Endothelial cell (in vitro differentiated cells): ENCODE measurements around the gene ERCC1. TPM values are rescaled to one million over a fixed set of nuclear protein-coding genes. Genes with fewer than 3 reads are reported as not detected.

Experiments
- DNase-seq: peaks from one replicate; pipeline ENCODE4 v3.0.0; 2021; ENCODE audit warnings: low spot score
- H3K27ac Mint-ChIP-seq: one replicate; pipeline ENCODE4 v1.8.0; 2021; ENCODE audit warnings: mixed read lengths, inconsistent platforms; ENCODE audit not compliant: unreplicated experiment
- H3K27me3 Mint-ChIP-seq: one replicate; pipeline ENCODE4 v1.8.0; 2021; ENCODE audit warnings: mild to moderate bottlenecking, moderate library complexity, mixed read lengths, inconsistent platforms; ENCODE audit not compliant: unreplicated experiment
- H3K36me3 Mint-ChIP-seq: one replicate; pipeline ENCODE4 v1.8.0; 2021; ENCODE audit warnings: mild to moderate bottlenecking, low read depth, mixed read lengths, inconsistent platforms; ENCODE audit not compliant: unreplicated experiment
- H3K4me1 Mint-ChIP-seq: one replicate; pipeline ENCODE4 v1.8.0; 2021; ENCODE audit warnings: mild to moderate bottlenecking, mixed read lengths, inconsistent platforms; ENCODE audit not compliant: unreplicated experiment
- H3K4me3 Mint-ChIP-seq: one replicate; pipeline ENCODE4 v1.8.0; 2021; ENCODE audit warnings: mild to moderate bottlenecking, mixed read lengths, inconsistent platforms; ENCODE audit not compliant: unreplicated experiment
- H3K9me3 Mint-ChIP-seq: one replicate; pipeline ENCODE4 v1.8.0; 2021; ENCODE audit warnings: mixed read lengths, inconsistent platforms; ENCODE audit not compliant: unreplicated experiment
- CTCF ChIP-seq: fragments of 200-600 bp; sonication (generic); IDR thresholded peaks from one replicate; pipeline ENCODE4 v1.5.0; 2021; ENCODE audit warnings: antibody characterized with exemption; ENCODE audit not compliant: unreplicated experiment
- total RNA-seq: library from RNA; stranded (reverse); fragmentation: NEBNext Ultra II Directional; extraction: Animal tissue kit (Norgen Biotek cat#: 25700); gene quantifications from one replicate; pipeline ENCODE4 v1.2.1, GENCODE V29; 2021; ENCODE audit not compliant: unreplicated experiment

Gene ERCC1
- total RNA-seq, 1 donor from 2014 or later, result 62.8 TPM

DNA sequence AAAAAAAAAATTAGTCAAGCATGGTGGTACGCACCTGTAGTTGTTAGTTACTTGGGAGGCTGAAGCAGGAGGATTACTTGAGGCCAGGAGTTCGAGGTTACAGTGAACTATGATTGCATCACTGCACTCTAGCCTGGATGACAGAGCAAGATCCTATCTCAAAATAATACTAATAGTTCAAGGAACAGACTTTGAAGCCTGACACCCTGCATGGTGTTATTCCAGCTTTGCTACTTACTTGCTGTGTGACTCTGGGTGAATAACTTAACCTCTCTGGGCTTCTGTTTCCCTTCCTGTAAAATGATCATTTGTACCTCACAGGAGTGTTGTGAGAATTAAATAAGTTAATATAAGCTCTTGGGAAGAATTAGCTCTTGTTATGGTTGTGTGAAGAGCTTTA lies 40.6 kb upstream of the ERCC1 start:
- Mint-ChIP-seq H3K36me3 (peaks cover 8% of the 10 kb centered on the region), H3K27me3 (peaks cover 21% of the 10 kb centered on the region), H3K4me1 (peaks cover 2% of the 10 kb centered on the region), H3K27ac (no peak overlapping the region), H3K9me3 (no peaks in the 10 kb centered on the region), H3K4me3 (no peak overlapping the region)
- TF ChIP-seq CTCF, result no peak
- no peak for DNase-seq

DNA sequence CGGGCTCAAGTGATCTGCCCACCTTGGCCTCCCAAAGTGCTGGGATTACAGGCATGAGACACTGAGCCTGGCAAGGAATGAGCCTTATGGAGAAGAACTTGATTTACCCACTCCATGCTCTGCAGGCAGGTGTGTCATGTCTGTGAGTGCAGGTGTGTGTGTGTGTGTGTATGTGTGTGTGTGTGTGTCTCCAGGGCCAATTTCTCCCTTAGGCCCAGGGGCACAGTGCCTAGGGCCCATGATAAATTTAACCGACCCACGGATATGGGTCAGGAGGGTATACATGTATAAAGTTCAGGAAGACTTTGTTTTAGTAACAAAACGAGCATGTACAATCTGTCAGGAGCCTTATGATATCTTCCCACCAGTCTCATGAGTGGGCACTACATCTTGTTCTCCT lies 39.5 kb upstream of the ERCC1 start:
- Mint-ChIP-seq H3K27me3 (peaks cover 18% of the 10 kb centered on the region), H3K4me1 (peaks cover 2% of the 10 kb centered on the region), H3K36me3 (peaks cover 3% of the 10 kb centered on the region), H3K27ac (peak overlapping the region; percentile 36), H3K4me3 (no peak overlapping the region), H3K9me3 (no peaks in the 10 kb centered on the region)
- TF ChIP-seq CTCF, result no peak
- no peak for DNase-seq

- Mint-ChIP-seq H3K27ac (no peak overlapping the region), H3K4me1 (peaks cover 2% of the 10 kb centered on the region), H3K36me3 (no peaks in the 10 kb centered on the region), H3K27me3 (peaks cover 13% of the 10 kb centered on the region), H3K9me3 (no peaks in the 10 kb centered on the region), H3K4me3 (no peak overlapping the region)
- DNase-seq, result no peak
- TF ChIP-seq CTCF, result no peak
Measured at GRCh38 chr19:45462174-45462573, 38.5 kb upstream of the ERCC1 start.

GRCh38 chr19:45460807-45461347 lies 37.2 kb upstream of the ERCC1 start:
- Mint-ChIP-seq H3K9me3 (no peaks in the 10 kb centered on the region), H3K27ac (no peak overlapping the region), H3K36me3 (no peaks in the 10 kb centered on the region), H3K27me3 (peaks cover 10% of the 10 kb centered on the region), H3K4me1 (no peaks in the 10 kb centered on the region), H3K4me3 (no peak overlapping the region)
- TF ChIP-seq CTCF, result no peak
- no peak for DNase-seq

GRCh38 chr19:45457776-45458175 lies 34.1 kb upstream of the ERCC1 start:
- Mint-ChIP-seq H3K4me3 (no peak overlapping the region), H3K4me1 (peaks cover 5% of the 10 kb centered on the region), H3K27ac (no peak overlapping the region), H3K27me3 (peaks cover 9% of the 10 kb centered on the region), H3K9me3 (no peaks in the 10 kb centered on the region), H3K36me3 (no peaks in the 10 kb centered on the region)
- no peak for DNase-seq
- TF ChIP-seq CTCF, result no peak
